GM19372 (cell line): ENCODE data around the gene UGT1A1.

ENCODE experiments used
- ATAC-seq: cut with Tn5 transposase; IDR thresholded peaks from one replicate; pipeline ENCODE4 v1.9.1; 2021; ENCODE audit warnings: mild to moderate bottlenecking, low read depth, moderate library complexity; ENCODE audit not compliant: unreplicated experiment

The UGT1A1 gene

GRCh38 chr2:233756429-233757081 is 3.5 kb upstream of the UGT1A1 start:
- no peak for ATAC-seq

GRCh38 chr2:233758141-233758540 is 1.9 kb upstream of the UGT1A1 start:
- no peak for ATAC-seq

GRCh38 chr2:233758849-233759248 is 1.2 kb upstream of the UGT1A1 start:
- ATAC-seq = no peak

- ATAC-seq = no peak
These were observed 1.1 kb downstream of the UGT1A1 start for GRCh38 chr2:233761040-233761769.

- no peak for ATAC-seq
These were observed 4.2 kb downstream of the UGT1A1 start for GRCh38 chr2:233764264-233764663.

GRCh38 chr2:233764761-233765160 is 4.7 kb downstream of the UGT1A1 start:
- ATAC-seq = no peak

GRCh38 chr2:233766416-233766815 is 6.3 kb downstream of the UGT1A1 start:
- no peak for ATAC-seq

GRCh38 chr2:233768076-233768475 is 8.0 kb downstream of the UGT1A1 start:
- ATAC-seq = no peak

GRCh38 chr2:233769260-233769659 is 9.2 kb downstream of the UGT1A1 start:
- ATAC-seq = no peak

- ATAC-seq = no peak
These were observed 12.1 kb downstream of the UGT1A1 start for GRCh38 chr2:233772153-233772552.

- ATAC-seq = no peak
These were observed 12.5 kb downstream of the UGT1A1 start for GRCh38 chr2:233772583-233772982.

GRCh38 chr2:233773854-233774253 is 13.8 kb downstream of the UGT1A1 start:
- ATAC-seq = no peak

- no peak for ATAC-seq
These were observed 15.3 kb downstream of the UGT1A1 start for GRCh38 chr2:233775414-233775813.

GRCh38 chr2:233778030-233778429 is 18.0 kb downstream of the UGT1A1 start, which contains the start of gene MROH2A:
Gene MROH2A (plus strand): TSS chr2:233778330. CDS start chr2:233779359, 1,029 bp downstream.
- no peak for ATAC-seq

GRCh38 chr2:233779722-233780121 is 19.7 kb downstream of the UGT1A1 start:
- ATAC-seq = no peak

GRCh38 chr2:233780771-233781170 is 20.7 kb downstream of the UGT1A1 start:
- ATAC-seq = no peak

GRCh38 chr2:233789554-233789953 is 29.5 kb downstream of the UGT1A1 start:
- ATAC-seq = no peak

GRCh38 chr2:233791151-233791882 is 31.2 kb downstream of the UGT1A1 start:
- no peak for ATAC-seq

GRCh38 chr2:233791883-233792329 is 31.8 kb downstream of the UGT1A1 start:
- no peak for ATAC-seq

GRCh38 chr2:233792720-233793119 is 32.6 kb downstream of the UGT1A1 start:
- no peak for ATAC-seq

- ATAC-seq = no peak
These were observed 33.5 kb downstream of the UGT1A1 start for GRCh38 chr2:233793465-233794127.
